GM18517 (cell line): ENCODE measurements around the gene MED12L.

Experiments
- ATAC-seq: cut with Tn5 transposase; IDR thresholded peaks from one replicate; pipeline ENCODE4 v1.9.1; 2021; ENCODE audit warnings: mild to moderate bottlenecking, moderate library complexity; ENCODE audit not compliant: unreplicated experiment

The MED12L gene

DNA sequence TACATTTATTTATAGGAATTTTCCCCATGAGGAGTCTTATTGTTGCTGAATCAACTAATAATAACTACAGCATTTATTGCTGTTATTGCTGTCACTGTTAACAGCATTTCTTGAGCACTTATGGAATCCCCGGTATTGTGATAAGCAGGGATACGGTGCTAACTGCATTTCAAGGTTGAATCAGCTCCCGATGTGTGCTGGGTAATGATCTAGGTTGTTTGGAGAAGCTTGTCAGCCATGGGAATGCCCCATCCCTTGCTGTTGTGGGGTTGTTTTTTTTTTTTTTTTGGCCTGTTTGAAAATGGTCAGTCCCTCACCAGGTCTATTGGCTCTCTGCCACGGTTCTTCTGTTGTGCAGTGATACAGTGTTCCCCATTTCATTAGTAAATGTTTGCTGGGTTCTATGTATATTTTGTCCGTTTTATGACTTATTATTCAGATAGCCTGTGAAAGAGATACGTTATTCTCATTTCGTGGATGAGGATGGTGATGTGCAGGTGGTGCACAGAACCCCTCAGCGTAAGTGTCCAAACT, 48.5 kb downstream of the MED12L start:
- ATAC-seq: no peak

GRCh38 chr3:151135541-151136337, 50.3 kb downstream of the MED12L start:
- ATAC-seq: no peak

DNA sequence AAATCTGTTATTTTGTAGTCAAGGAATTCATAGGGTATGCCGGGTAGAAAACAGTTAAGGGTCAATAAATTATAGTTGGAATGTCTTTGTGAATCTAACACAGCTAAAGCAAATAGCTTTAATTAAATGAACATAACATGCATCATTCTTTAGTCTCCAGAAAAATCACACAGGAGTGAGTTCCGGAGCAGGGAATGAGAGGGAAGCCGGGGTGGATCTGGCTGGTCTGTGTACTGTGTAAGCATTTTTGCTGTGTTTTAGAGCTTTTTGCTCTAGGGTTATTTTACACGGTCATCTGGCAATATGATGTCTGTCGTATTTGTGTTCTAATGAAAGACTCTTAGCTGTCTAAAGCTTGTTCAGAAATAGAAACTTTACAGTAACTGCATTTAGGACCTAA, 57.5 kb downstream of the MED12L start:
- ATAC-seq: no peak

GRCh38 chr3:151144016-151144415, 58.6 kb downstream of the MED12L start:
- no peak for ATAC-seq

DNA sequence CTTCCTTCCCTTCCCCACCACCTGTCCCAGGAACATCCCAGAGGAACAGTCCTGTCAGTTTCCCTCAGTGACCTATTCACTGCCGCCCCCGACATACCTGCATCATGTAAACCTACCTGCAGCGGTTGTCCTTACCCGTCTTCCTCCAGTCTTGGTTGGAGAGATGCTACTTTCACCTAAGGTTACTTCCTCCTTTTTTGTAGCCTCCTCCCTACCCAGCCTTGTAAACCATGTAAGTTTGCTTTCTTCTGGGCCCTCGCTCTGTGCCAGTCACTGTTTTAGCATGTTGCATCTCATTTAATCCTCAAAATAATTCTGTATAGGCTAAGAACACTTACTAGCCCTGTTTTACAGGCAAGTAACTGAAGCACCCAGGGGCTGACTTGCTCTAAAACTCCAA, 59.3 kb downstream of the MED12L start:
- no peak for ATAC-seq

GRCh38 chr3:151145713-151146070, 60.2 kb downstream of the MED12L start:
- peak; percentile 15 for ATAC-seq

DNA sequence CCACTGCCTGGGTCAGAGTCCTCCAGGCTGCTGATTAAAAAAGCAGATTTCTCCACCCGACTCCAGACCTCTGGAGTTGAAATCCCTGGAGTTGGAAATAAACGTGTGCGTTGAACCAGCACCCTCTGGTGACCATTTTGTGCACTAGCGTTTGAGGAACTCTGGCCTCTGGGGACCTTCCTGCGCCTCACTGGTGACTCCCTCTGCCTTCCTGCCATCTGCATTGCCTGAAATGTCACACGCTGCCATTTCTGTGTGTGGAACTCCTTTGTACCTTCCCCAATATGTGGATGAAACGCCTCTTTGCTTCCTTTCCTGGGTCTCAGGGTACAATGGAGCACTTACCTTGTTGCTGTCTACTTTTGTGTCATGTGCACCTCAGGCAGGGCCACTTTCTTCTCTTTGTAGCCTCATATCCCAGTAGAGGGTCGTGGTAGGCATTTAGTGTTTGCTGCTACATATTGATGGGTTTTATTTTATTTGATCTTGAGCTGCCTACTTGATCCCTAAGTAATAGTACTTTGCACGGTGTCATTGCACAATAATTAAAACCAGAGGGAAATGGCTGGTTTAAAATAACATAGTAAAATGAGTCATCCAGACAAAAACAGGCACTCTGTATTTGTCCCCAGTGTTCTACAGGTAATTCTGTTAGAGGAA, 60.7 kb downstream of the MED12L start:
- ATAC-seq: peak; percentile 83

- ATAC-seq: no peak
These were observed 61.2 kb downstream of the MED12L start for GRCh38 chr3:151146731-151147091.

DNA sequence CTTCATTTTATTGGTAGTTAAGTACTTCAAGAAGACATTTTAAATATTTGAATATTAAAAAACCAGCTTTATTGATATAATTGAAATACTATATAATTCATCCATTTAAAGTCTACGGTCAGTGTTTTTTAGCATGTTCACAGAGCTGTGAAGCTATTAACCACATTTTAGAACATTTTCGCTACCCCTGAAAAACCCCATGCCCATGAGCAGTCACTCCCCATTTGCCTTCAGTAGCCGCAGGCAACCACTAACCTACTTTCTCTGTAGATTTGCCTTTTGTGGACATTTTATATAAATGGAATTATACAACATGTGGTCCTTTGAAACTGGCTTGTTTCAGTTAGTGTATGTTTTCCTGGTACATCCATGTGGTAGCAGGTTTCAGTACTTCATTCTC, 61.8 kb downstream of the MED12L start:
- ATAC-seq: no peak

GRCh38 chr3:151152455-151153079, 67.1 kb downstream of the MED12L start:
- no peak for ATAC-seq

DNA sequence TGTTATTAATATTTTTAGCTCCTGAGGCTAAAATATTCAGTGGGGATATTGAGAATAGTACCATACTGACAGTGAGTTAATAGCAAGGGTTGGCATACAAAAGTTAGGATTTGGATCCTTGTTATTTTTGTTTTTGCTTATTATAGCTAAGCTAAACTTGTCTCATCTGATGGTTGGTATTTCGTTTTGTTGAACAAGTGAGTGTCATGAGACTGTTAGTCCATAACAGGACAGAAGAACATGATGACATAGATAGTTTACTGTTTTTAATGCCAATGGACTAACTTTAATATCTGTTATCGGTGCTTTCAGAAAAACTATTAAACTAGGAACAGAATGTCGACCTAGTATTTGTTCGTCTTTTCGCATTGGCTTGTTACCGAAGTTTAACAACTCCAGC, 69.1 kb downstream of the MED12L start:
- ATAC-seq: no peak

DNA sequence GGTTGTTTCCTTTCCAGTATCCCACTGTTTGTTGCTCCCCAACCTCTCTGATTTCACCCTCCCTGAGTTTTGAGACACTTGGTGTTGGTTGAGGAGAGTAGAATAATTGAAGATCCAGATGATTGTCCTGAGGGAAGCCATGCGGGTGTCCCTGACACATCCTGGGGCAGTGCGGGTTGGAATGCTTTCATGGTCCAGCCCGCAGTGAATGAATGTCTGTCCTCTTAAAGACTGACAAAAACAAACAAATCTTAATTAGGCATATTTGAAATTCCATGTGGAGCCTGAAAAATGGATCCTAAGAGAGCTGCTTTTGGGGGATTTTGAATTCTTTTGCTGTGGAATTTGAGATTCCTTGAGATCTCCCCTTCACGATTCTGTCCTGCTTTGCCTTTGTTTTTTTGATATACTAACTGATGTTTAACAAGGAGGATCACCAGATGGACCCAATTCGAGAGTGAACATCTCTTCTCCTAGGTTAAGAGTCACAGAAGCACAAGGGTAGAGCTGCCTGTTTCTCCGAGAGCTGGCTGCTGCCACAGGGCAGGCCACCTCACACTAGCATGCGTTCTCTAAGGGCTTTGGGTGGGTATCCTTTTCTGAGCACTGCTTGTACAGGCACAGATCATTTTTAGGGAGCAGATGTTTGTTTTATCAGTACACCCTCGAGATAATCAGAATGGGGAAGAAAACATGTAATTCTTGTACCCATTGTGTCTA, 70.1 kb downstream of the MED12L start:
- ATAC-seq: no peak

- peak; percentile 74 for ATAC-seq
These were observed 71.3 kb downstream of the MED12L start for GRCh38 chr3:151156618-151157216.

- ATAC-seq: no peak
These were observed 74.3 kb downstream of the MED12L start for GRCh38 chr3:151159806-151160205.

- ATAC-seq: no peak
These were observed 79.8 kb downstream of the MED12L start for GRCh38 chr3:151165226-151165625.

DNA sequence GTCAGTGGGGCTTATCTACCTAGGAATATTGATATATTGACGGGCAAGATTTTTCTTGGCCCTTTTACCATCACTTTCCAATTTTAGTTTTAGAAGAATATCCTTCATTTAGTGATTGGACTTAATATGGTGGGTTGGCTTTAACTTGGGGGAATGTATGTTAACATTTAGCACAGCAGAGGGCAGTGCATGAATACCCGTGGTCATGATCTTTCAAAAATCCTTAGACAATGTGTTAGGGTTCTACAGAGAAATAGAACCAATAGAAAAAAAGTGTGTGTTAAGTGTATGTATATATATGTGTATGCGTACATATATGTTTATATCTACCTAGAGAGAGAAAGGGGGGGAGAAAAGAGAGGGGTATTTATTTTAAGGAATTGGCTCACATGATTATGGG, 80.7 kb downstream of the MED12L start:
- ATAC-seq: no peak

- ATAC-seq: peak; percentile 58
These were observed 83.0 kb downstream of the MED12L start for GRCh38 chr3:151168269-151169094.

DNA sequence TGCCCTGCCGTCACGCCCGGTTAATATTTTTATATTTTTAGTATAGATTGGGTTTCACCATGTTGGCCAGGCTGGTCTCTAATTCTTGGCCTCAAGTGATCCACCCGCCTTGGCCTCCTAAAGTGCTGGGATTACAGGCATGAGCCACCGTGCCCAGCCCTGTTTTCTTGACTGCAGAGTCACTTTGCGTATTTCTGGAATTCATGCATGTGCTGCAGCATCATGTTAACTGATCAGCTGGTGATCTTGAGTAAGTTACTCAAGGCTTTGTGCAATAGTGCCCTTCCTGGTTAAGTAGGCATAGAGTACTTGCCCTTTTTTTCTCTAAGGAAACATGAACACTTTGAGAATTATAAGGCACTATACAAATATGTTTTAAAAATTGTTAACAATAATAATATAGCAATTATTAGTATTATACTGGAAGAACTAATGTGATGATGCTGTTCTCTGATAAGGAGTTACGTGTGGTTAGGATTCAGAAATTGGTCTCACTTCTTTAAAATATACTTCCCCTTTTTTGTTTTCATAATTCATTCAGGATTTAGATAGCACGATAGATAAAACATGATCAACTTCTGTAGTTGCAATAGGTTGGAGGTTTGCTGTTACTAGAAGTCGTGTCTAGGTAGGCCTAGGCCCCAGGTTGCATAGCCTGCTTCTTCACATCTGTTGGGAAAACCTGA, 83.9 kb downstream of the MED12L start:
- peak; percentile 40 for ATAC-seq

GRCh38 chr3:151169948-151170679, 84.7 kb downstream of the MED12L start:
- ATAC-seq: peak; percentile 26
